Measurements from ENCODE around the gene SNHG17.
"Not testable (repeated sequence)": the region's sequence is repeated elsewhere in the genome, so short reads cannot be mapped to it uniquely, and the experiment has no call there.

SNHG17 gene

GRCh38 chr20:38447251-38447661 is 12.1 kb upstream of the SNHG17 start:
- DNase-seq: no peak

DNA sequence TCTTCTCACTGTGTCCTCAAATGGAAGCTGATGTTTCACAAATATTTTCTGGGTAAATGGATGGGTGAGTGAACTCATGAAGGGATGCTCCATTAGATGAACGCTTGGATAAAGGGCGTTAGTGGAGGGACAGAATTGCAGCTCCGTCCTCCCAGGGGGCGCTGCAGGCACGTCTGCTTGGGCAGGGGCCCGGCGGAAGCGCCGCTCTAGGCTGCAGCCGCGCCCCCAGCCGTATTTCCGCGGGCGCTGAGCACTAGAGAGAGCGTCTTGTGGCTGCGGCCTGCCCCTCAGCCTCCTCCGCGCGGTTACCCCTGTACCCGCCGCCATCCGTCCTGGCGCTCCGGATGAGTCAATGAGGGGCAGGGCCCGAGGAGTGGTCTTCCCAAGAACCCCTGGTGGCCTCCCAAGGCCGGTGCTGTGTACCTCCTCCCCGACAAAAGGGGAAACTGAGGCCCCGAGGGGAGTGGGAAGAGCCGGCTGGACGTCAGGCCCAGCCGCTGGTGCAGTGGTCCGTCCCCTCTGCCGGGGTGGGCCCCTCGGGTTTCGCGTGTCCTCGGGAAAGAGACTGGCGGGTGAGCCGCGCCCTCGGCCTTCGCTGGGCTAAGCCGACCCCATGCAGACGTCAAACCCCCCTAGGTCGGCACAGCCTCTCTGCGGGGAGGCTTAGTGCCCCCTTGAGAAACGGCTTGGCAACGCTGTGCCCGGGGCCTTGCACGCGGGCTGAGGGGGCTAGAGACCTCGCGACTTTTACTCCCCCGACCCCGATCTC is 11.5 kb upstream of the SNHG17 start:
- peak; percentile 79 to 91 (median 86) for DNase-seq

DNA sequence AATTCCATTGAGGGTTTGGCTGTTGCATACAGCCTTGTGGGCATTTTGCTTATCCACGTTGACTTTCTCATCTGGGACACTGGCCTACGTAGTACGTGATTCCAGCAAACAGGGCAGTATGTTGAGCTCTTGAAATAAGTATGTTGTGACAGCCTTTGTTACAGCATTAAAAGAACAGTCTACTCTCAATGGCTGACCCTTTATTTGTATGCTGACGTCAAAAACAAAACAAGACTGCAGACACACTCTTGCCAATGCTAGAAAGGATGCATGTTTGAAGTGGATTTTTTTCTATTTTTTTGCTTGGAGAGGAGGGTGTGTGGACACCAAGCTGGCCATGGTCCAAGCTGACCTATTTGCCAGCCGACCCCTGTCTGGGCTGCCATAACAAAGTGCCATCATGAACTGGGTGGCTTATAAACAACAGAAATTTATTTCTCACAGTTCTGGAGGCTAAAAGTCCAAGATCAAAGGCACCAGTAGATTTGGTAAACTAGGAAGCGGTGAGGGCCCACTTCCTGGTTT is 10.8 kb upstream of the SNHG17 start:
- DNase-seq: no peak

GRCh38 chr20:38445381-38445796 is 10.3 kb upstream of the SNHG17 start:
- no peak for DNase-seq

DNA sequence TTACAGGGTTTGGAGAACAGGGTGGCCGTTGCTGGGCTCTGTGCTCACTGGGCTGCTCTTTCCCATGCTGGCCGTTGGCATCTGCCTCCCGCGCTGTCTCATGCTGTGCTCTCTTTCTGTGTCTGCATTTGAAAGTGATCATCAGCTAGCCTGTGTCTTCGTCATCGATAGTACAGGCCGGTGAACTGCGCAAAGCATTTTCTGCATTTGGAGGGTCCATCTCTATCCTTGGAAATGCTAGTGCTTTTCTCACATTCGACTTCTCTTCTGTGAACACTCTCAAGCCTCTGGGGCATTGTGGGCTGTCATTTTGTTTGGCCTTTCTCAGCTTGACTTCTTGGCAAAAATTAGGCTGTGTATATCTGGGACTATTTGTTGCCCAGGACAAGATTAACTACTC is 6.8 kb upstream of the SNHG17 start:
- no peak for DNase-seq

DNA sequence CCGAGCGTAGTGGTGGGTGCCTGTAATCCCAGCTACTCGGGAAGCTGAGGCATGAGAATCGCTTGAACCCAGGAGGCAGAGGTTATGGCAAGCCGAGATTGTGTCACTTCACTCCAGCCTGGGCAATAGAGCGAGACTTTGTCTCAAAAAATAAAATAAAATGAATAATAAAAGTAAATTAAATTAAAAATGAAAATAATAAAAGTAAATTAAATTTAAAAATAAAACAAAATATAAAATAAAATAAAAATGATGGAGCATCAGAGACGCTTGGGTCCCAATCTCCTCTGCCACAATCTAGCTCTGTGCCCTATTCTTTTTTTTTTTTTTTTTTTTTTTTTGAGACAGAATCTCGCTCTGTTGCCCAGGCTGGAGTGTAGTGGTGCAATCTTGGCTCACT is 6.0 kb upstream of the SNHG17 start:
- not testable (repeated sequence) for DNase-seq

- no peak for DNase-seq
These were observed 2.7 kb upstream of the SNHG17 start for GRCh38 chr20:38437796-38438195.

- DNase-seq: no peak
These were observed 419 bp upstream of the SNHG17 start for GRCh38 chr20:38435555-38435939.

DNA sequence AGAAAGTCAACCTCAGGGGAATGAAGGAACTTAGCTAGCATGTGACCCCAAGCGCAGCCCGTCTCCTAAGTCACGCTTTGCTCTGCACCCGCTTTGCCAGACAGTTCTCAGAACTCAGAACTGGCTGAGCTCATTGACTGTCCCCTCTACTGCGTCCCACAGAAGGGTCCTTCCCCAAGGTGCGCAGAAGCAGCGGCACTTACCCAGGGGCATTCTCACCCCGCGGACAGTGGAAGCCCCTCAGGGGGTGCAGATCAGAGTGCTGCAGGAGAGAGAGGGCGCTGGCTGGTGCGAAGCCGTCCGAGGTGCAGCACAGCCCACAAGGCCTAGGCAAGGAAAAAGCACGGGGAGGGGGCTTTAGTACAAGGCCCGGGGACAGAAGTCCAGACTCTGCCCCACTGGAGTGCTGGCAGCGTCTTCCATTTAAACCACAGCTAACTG is 807 bp downstream of the SNHG17 start:
- DNase-seq: peak in 3 of 6 experiments; percentile 30 to 68 (median 49)

- DNase-seq: peak in 1 of 6 experiments; percentile 23
These were observed 1.7 kb downstream of the SNHG17 start for GRCh38 chr20:38433304-38433972.

DNA sequence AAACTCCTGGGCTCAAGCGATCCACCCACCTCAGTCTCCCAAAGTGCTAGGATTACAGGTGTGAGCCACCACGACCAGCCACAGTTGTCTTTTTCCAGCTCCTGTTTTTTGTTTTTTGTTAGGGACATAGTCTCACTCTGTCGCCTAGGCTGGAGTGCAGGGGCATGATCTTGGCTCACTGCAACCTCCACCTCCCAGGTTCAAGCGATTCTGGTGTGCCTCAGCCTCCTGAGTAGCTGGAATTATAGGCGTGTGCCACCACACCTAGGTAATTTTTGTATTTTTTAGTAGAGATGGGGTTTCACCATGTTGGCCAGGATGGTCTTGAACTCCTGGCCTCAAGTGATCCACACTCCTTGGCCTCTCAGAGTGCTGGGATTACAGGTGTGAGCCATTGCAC is 2.3 kb downstream of the SNHG17 start:
- DNase-seq: not testable (repeated sequence)

- no peak for DNase-seq
These were observed 2.8 kb downstream of the SNHG17 start for GRCh38 chr20:38432292-38432691.

GRCh38 chr20:38430679-38431325 is 4.3 kb downstream of the SNHG17 start:
- DNase-seq: no peak

- DNase-seq: no peak
These were observed 5.8 kb downstream of the SNHG17 start for GRCh38 chr20:38429301-38429700.

DNA sequence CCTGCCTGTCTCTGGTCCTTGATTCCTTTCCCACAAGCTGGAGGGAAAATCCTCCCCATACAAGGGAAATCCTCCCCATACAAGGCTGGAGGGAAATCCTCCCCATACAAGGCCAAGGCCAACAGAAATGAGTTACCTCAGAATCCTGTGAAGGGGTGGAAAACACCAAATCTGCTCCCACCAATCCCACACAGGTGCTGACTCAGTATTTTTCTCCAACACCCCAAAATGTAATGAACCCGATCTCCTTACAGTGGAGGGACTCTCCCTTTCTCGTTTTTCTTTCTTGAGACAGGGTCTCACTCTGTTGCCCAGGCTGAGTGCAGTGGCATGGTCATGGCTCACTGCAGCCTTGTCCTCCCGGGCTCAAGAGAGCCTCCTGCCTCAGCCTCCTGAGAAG is 6.3 kb downstream of the SNHG17 start:
- DNase-seq: no peak

DNA sequence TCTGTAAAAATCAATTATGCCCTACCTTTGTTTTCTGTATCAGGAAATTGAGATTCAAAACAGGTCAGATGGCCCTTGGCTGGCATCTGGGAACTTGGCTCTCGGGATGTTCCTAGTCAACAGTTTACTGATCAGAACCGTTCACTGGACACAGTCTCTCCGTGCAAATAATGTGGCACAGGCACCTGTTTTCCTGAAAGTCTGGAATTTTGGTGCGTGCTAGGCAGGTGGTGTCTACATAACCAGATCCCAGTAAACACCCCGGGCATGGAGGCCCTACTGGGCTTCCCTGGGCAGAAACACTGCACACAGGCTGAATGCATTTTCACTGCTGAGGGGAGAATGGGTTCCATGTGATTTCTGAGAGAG is 7.5 kb downstream of the SNHG17 start:
- no peak for DNase-seq

GRCh38 chr20:38426006-38426897 is 8.9 kb downstream of the SNHG17 start:
- DNase-seq: no peak

DNA sequence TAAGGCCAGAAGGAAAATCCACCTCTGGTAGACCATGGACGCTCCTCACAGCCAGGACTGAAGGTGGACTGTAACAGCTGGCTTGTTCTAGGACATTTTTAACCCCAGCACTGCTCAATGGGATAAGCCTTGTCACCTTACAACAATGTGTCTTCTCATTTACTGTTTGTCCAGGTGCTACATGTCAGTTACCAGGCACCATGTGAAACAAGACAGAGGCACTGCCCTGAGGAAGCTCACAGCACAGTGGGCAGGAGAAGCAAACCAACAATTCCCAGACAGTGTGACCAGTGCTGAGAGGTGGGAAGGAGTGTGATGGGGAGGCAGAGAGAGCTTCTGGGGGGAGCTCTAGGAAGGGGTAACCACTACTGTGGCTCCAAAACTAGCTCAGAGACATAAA is 10.7 kb downstream of the SNHG17 start:
- DNase-seq: no peak

DNA sequence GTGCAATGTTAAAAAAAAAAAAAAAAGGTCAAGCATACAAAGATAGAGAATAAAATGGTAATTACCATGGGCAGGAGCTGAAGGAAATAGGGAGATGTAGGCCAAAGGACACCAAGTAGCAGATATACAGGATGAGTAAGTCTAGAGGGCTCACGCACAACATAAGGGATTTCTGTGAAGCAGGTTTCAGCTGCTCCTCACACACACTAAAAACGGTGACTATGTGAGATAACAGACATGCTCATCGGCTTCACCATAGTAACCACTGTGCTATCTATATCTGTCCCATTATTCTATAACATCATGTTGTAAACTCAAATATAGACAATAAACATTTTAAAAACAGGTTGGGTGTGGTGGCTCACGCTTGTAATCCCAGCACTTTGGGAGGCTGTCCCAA is 11.6 kb downstream of the SNHG17 start:
- DNase-seq: no peak

DNA sequence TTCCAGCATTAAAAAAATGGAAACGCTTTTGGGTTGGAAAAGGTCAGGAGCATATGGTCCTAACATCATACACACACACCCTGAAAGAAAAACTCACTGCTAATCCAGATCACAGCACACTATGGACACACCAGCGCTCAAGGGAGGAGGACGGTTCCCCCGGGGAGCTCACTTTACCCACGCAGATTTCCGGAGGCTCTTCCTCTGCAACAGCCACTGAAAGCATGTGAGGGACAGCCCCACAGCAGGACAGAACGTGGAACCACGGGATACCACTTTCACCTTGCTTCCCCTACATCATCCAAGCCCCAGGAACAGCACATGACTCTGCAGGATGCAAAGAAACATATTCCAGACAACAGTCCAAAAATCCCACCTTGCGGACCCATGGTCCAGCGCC is 13.2 kb downstream of the SNHG17 start:
- no peak for DNase-seq

DNA sequence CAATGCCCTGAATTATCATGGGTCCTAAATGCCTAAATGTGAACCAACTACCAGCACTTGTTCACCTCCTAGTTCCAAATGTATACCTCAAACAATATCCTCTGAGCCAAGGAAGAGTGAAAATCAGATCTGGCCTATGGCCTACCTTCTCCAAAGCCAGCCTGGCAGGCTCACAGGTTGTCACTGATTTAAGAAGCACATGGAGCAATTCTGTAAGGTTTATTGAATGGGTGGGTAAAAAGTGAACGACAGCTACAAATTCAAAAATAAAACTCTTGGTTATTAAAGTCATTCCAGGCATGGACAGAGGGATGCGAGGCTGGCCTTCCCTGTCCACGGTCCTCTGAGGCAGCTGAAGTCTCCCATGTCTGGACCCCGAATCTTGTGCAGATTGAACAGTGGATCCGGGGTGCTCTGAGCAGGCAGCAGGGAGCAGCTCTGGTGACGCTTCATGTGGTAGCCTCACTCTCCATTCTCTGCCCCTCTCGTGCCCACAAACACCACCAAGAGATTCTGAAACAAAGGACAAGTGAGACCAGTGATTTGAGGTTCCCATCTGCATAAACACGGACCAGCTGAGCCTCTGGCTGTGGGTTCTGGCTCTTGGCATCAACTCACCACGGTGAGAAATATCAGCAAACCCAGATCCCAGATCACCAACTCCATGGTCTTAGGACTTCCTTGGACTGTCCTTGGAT is 14.6 kb downstream of the SNHG17 start:
- no peak for DNase-seq

All from stimulated activated naive CD4-positive, alpha-beta T cell (primary cell).